Stimulated activated CD8-positive, alpha-beta memory T cell treated with anti-CD3 and anti-CD28 coated beads, Interleukin-12 subunit alpha, Interleukin-12 subunit beta, amount 100 ng/mL, for 24 hours (primary cell): ENCODE measurements around the gene CLK1.

Source experiments
- DNase-seq: peaks from one replicate; pipeline ENCODE4 v3.0.0-alpha.2; 2020; ENCODE audit errors: extremely low read depth

Gene CLK1

GRCh38 chr2:200811333-200812121, 52.9 kb downstream of the CLK1 start, which contains the start of gene BZW1:
Gene BZW1 (plus strand): TSS chr2:200811910. CDS start chr2:200813218, 1,308 bp downstream.
- DNase-seq: peak; percentile 91

GRCh38 chr2:200810998-200811332, 53.5 kb downstream of the CLK1 start:
- no peak for DNase-seq

GRCh38 chr2:200810252-200810997, 54.0 kb downstream of the CLK1 start:
- DNase-seq: no peak

- no peak for DNase-seq
Observed at GRCh38 chr2:200809506-200810251, 54.8 kb downstream of the CLK1 start.
